K562 (cell line): ENCODE results near the gene GFOD1. TPM values are rescaled to one million over a fixed set of nuclear protein-coding genes. Genes with fewer than 3 reads are reported as not detected.
A peak's percentile ranks its signal among the peaks of the same experiment; 100 is the strongest.

ENCODE experiments used
- CC2D1A ChIP-seq: fragments of 450-650 bp; IDR thresholded peaks from 2 replicates; pipeline ENCODE4 v1.6.1; 2017; ENCODE audit warnings: mild to moderate bottlenecking
- CEBPG ChIP-seq, 3 experiments: fragments of 200-800 bp in 1 of 3; sonication (Bioruptor generic) in 1 of 3; sonication (generic) in 1 of 3; formaldehyde crosslinking in 1 of 3; IDR thresholded peaks in 2 of 3; conservative IDR thresholded peaks in 1 of 3; 2 replicates each; pipeline versions ENCODE4 v1.6.1 to v1.8.0; 2016 to 2022; ENCODE audit warnings: missing compliant biosample characterization in 2 of 3, missing genetic modification characterization in 2 of 3, mild to moderate bottlenecking in 1 of 3, missing genetic modification reagents in 1 of 3
- DNMT1 ChIP-seq: fragments of 450-650 bp; IDR thresholded peaks from 2 replicates; pipeline ENCODE4 v1.6.1; 2016; ENCODE audit warnings: antibody characterized with exemption, mild to moderate bottlenecking
- EP400 ChIP-seq: fragments of 450-650 bp; IDR thresholded peaks from 2 replicates; pipeline ENCODE4 v1.6.1; 2017; ENCODE audit warnings: antibody characterized with exemption, mild to moderate bottlenecking, moderate library complexity
- KLF6 ChIP-seq: fragments of 250-450 bp; sonication (Bioruptor Pico); IDR thresholded peaks from 2 replicates; pipeline ENCODE4 v1.4.0; 2020; ENCODE audit warnings: mild to moderate bottlenecking, moderate library complexity, borderline replicate concordance
- L3MBTL2 ChIP-seq: fragments of 450-650 bp; IDR thresholded peaks from 2 replicates; pipeline ENCODE4 v1.6.1; 2016; ENCODE audit warnings: mild to moderate bottlenecking, moderate library complexity
- RBM15 ChIP-seq: fragments of 200-400 bp; formaldehyde crosslinking; IDR thresholded peaks from 2 replicates; pipeline ENCODE4 v1.6.1; 2018; ENCODE audit warnings: mild to moderate bottlenecking, low read length, moderate library complexity; ENCODE audit not compliant: insufficient read depth
- SIN3A ChIP-seq, 2 experiments: fragments of 150-350 bp in 1 of 2; IDR thresholded peaks; 2 replicates each; pipeline ENCODE4 v1.6.1; 2011 to 2016; ENCODE audit warnings: borderline replicate concordance in 2 of 2, low read depth in 2 of 2, low read length in 2 of 2, mild to moderate bottlenecking in 2 of 2, moderate library complexity in 2 of 2; ENCODE audit not compliant: control insufficient read depth in 1 of 2
- SOX6 ChIP-seq: fragments of 450-650 bp; IDR thresholded peaks from 2 replicates; pipeline ENCODE4 v1.6.1; 2014; ENCODE audit warnings: mild to moderate bottlenecking
- SPI1 ChIP-seq: IDR thresholded peaks from 2 replicates; pipeline ENCODE4 v1.6.1; 2011; ENCODE audit warnings: low read depth, low read length, control low read depth, borderline replicate concordance
- ZFP1 ChIP-seq: fragments of 450-650 bp; formaldehyde crosslinking; IDR thresholded peaks from 2 replicates; pipeline ENCODE4 v1.4.0; 2020; ENCODE audit warnings: mild to moderate bottlenecking, mixed read lengths
- ZNF717 ChIP-seq: fragments of 250-450 bp; sonication (Bioruptor Pico); IDR thresholded peaks from 2 replicates; pipeline ENCODE4 v1.5.0; 2021
- polyA plus RNA-seq, 8 experiments: library from polyadenylated mRNA; depleted of rRNA in 4 of 8; stranded (reverse) in 5 of 8; unstranded in 3 of 8; fragments of >200 nt; fragmentation: Nextera tagmentation in 2 of 8; fragmentation: Illumina TruSeq in 1 of 8; extraction: Ambion mirVana in 2 of 8; extraction: Trizol in 1 of 8; gene quantifications; 2 replicates each; pipeline versions ENCODE4 v1.2.1 to v1.2.3, GENCODE V29; 2011 to 2014; ENCODE audit warnings: inconsistent platforms in 1 of 8, missing spikeins in 1 of 8
- total RNA-seq, 7 experiments: library from RNA; depleted of rRNA in 6 of 7; stranded (reverse); fragments of >200 nt in 6 of 7; fragmentation: Illumina TruSeq in 2 of 7; extraction: Trizol in 2 of 7; gene quantifications; 2 replicates each; pipeline versions ENCODE4 v1.2.1 to v1.2.3, GENCODE V29; 2011 to 2021; ENCODE audit warnings: low replicate concordance in 1 of 7
- TF ChIP-seq, protein P1 (sequence below), 3 experiments: fragments of 200-800 bp in 1 of 3; fragments of 250-450 bp in 1 of 3; fragments of 450-650 bp in 1 of 3; sonication (Bioruptor Pico) in 1 of 3; sonication (Bioruptor generic) in 1 of 3; formaldehyde crosslinking in 1 of 3; IDR thresholded peaks; 2 replicates each; pipeline versions ENCODE4 v1.6.1 to v1.8.0; 2016 to 2022; ENCODE audit warnings: mild to moderate bottlenecking in 2 of 3, missing genetic modification characterization in 2 of 3, missing compliant biosample characterization in 1 of 3, moderate library complexity in 1 of 3
- TF ChIP-seq, protein P2 (sequence below): sonication (generic); formaldehyde crosslinking; IDR thresholded peaks from 2 replicates; pipeline ENCODE4 v1.8.0; 2023; ENCODE audit warnings: mild to moderate bottlenecking, missing genetic modification reagents
- TF ChIP-seq, protein P3 (sequence below): fragments of 250-450 bp; sonication (Bioruptor Pico); IDR thresholded peaks from 2 replicates; pipeline ENCODE4 v1.8.0; 2022; ENCODE audit warnings: inconsistent platforms, mild to moderate bottlenecking, moderate library complexity, borderline replicate concordance
- TF ChIP-seq, protein P4 (sequence below), 2 experiments: fragments of 200-800 bp in 1 of 2; sonication (Bioruptor generic) in 1 of 2; sonication (generic) in 1 of 2; formaldehyde crosslinking in 1 of 2; IDR thresholded peaks in 1 of 2; conservative IDR thresholded peaks in 1 of 2; 2 replicates each; pipeline versions ENCODE4 v1.5.0 to v1.6.1; 2016 to 2020; ENCODE audit warnings: missing compliant biosample characterization in 1 of 2, missing genetic modification characterization in 1 of 2, missing genetic modification reagents in 1 of 2

Gene GFOD1
- total and polyA plus RNA-seq, 9 of the 15 experiments (the other 6 are each of a cell fraction or from before 2014, with no cell fraction given) = 3.8 to 12.0 (median 8.2) TPM

DNA sequence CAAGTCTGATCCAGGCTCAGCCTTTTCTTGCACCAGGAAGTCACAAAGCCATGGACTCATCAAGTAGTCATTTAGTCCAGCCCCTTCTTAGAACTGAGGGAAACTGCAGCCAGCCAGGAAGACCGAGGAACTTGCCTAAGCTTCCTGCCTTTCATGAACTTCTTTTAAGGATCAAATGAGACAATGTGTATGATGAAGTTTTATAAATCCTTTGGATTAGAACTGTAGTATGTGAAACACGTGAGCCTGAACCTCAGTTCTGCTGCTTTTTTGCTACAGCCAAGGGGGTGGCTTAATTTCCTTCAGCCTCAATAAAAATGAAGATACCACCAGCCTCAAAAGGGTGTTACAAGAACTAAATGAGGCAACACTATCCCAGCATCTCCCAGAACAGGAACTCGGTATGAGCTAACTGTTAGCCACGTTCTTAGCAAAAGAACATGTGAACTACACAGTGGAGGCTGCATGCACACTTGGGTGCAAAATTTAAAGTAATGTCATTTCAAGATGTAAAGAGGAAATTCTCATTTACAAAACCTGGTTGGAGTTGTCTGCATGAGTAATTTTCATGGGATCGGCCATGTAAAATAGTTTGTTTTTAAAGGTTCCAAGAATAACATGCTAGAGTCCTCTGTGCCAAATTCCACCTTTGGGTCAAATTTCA is 83.0 kb downstream of the GFOD1 start (continued):
- TF ChIP-seq, protein P1, sequence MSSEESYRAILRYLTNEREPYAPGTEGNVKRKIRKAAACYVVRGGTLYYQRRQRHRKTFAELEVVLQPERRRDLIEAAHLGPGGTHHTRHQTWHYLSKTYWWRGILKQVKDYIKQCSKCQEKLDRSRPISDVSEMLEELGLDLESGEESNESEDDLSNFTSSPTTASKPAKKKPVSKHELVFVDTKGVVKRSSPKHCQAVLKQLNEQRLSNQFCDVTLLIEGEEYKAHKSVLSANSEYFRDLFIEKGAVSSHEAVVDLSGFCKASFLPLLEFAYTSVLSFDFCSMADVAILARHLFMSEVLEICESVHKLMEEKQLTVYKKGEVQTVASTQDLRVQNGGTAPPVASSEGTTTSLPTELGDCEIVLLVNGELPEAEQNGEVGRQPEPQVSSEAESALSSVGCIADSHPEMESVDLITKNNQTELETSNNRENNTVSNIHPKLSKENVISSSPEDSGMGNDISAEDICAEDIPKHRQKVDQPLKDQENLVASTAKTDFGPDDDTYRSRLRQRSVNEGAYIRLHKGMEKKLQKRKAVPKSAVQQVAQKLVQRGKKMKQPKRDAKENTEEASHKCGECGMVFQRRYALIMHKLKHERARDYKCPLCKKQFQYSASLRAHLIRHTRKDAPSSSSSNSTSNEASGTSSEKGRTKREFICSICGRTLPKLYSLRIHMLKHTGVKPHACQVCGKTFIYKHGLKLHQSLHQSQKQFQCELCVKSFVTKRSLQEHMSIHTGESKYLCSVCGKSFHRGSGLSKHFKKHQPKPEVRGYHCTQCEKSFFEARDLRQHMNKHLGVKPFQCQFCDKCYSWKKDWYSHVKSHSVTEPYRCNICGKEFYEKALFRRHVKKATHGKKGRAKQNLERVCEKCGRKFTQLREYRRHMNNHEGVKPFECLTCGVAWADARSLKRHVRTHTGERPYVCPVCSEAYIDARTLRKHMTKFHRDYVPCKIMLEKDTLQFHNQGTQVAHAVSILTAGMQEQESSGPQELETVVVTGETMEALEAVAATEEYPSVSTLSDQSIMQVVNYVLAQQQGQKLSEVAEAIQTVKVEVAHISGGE (CRISPR knock-in tag; IDR thresholded peaks at IDR 0.05) = 0 out of 6 replicates have a peak, but pooled peaks of 1 of the 3 experiments have one; percentile 25
- TF ChIP-seq KLF6 (CRISPR knock-in tag) (no peak), CEBPG (CRISPR knock-in tag; IDR thresholded peaks at IDR 0.05) (no peak), CEBPG (tag; conservative IDR thresholded peaks at IDR 0.05 in 1 of 2, IDR thresholded peaks at IDR 0.05 in 1 of 2) (peak in 1 of 2 experiments; percentile 61; a peak in 2 of 4 replicates), DNMT1 (no peak), SOX6 (no peak), L3MBTL2 (0 out of 2 replicates have a peak, but pooled peaks have one; percentile 19), ZNF717 (CRISPR knock-in tag) (no peak), ZFP1 (CRISPR knock-in tag) (no peak), RBM15 (no peak), SIN3A (IDR thresholded peaks at IDR 0.05; ENCODE audit: borderline replicate concordance in 2 of 2, control insufficient read depth in 1 of 2, low read depth in 2 of 2, low read length in 2 of 2) (no peak), SPI1 (0 out of 2 replicates have a peak, but pooled peaks have one; percentile 6), EP400 (peak; percentile 3; the same call in 1 of the 2 replicates), CC2D1A (no peak)
- TF ChIP-seq, protein P2, sequence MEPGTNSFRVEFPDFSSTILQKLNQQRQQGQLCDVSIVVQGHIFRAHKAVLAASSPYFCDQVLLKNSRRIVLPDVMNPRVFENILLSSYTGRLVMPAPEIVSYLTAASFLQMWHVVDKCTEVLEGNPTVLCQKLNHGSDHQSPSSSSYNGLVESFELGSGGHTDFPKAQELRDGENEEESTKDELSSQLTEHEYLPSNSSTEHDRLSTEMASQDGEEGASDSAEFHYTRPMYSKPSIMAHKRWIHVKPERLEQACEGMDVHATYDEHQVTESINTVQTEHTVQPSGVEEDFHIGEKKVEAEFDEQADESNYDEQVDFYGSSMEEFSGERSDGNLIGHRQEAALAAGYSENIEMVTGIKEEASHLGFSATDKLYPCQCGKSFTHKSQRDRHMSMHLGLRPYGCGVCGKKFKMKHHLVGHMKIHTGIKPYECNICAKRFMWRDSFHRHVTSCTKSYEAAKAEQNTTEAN (CRISPR knock-in tag) = no peak
- TF ChIP-seq, protein P3, sequence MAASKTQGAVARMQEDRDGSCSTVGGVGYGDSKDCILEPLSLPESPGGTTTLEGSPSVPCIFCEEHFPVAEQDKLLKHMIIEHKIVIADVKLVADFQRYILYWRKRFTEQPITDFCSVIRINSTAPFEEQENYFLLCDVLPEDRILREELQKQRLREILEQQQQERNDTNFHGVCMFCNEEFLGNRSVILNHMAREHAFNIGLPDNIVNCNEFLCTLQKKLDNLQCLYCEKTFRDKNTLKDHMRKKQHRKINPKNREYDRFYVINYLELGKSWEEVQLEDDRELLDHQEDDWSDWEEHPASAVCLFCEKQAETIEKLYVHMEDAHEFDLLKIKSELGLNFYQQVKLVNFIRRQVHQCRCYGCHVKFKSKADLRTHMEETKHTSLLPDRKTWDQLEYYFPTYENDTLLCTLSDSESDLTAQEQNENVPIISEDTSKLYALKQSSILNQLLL (CRISPR knock-in tag) = no peak
- TF ChIP-seq, protein P4, sequence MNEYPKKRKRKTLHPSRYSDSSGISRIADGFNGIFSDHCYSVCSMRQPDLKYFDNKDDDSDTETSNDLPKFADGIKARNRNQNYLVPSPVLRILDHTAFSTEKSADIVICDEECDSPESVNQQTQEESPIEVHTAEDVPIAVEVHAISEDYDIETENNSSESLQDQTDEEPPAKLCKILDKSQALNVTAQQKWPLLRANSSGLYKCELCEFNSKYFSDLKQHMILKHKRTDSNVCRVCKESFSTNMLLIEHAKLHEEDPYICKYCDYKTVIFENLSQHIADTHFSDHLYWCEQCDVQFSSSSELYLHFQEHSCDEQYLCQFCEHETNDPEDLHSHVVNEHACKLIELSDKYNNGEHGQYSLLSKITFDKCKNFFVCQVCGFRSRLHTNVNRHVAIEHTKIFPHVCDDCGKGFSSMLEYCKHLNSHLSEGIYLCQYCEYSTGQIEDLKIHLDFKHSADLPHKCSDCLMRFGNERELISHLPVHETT (CRISPR knock-in tag; conservative IDR thresholded peaks at IDR 0.05 in 1 of 2, IDR thresholded peaks at IDR 0.05 in 1 of 2) = 0 out of 4 replicates have a peak, but pooled peaks of 1 of the 2 experiments have one; percentile 40
